T-helper 1 cell (primary cell): ENCODE measurements around the gene MXRA7.
"Not testable (repeated sequence)": the region's sequence is repeated elsewhere in the genome, so short reads cannot be mapped to it uniquely, and the experiment has no call there.

Source experiments
- DNase-seq, 5 donors: peaks; one replicate each; pipeline ENCODE4 v3.0.0-alpha.2; 2012 to 2020

MXRA7 gene

DNA sequence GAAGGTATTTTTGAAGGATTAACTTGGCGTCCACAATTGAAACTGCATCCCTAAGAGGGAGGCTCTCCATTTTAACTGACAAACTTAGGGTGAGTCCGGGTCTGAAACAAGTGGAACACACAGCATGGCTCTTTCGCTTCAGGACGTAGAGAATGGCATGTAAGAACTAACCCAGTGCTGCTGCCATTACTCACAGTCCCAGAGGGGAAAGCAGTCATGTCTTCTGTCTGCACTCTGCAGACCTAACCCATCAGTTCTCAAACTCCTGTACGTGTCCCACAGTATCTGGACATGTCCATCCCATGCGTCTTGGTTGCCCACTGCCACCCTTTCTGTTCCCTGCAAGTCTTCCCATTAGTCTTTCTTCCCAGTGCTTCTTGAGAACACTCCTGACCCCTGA, 67.8 kb downstream of the MXRA7 start:
- no peak for DNase-seq

DNA sequence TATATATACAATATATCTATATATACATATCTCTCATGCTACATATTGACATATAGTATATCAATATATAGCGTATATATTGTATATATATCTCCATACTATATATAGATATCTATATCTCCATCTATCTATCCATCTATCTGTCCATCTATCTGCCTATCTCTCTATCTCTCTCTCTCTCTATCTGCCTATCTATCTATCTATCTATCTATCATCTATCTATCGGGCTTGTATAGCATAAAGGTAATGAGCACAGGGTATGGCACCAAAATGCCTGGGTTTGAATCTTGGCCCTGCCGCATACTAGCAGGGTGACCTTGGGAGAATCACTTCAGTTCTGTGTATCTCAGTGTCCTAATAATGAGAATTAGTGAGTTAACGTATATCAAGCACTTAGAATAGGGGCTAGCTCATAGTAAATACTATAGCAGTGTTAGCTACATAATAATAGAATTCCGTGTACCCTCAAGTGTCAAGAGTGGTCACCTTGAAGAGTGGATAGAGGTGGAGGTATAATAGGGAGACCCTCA, 68.7 kb downstream of the MXRA7 start:
- DNase-seq = no peak

DNA sequence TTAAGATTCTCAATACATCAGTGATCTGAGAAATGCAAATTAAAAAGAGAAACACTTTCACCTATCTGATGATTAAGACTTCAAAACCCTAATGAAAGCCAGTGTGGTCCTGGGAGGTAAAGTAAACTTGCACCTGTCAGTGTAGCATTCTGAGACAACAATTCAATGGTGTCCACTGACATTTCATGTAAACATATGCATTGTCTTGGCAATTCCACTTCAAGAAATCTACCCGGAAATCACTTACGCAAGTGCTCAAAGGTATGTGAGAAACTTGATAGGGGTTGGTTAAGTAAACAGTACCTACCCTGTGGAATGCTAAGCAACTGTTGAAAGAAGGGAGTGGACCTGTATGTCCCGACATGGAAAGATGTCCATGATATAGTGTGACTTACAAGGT, 69.3 kb downstream of the MXRA7 start:
- DNase-seq = no peak

GRCh38 chr17:76640550-76641380, 70.0 kb downstream of the MXRA7 start:
- DNase-seq = no peak

- DNase-seq = no peak
Observed at GRCh38 chr17:76638263-76638662, 72.5 kb downstream of the MXRA7 start.

GRCh38 chr17:76636486-76637206, 74.1 kb downstream of the MXRA7 start:
- DNase-seq = not testable (repeated sequence)

GRCh38 chr17:76635659-76636360, 75.0 kb downstream of the MXRA7 start:
- no peak for DNase-seq

- DNase-seq = no peak
Observed at GRCh38 chr17:76635039-76635438, 75.7 kb downstream of the MXRA7 start.

GRCh38 chr17:76633628-76634328, 77.0 kb downstream of the MXRA7 start:
- DNase-seq = no peak

- DNase-seq = no peak
Observed at GRCh38 chr17:76631821-76632565, 78.8 kb downstream of the MXRA7 start.

DNA sequence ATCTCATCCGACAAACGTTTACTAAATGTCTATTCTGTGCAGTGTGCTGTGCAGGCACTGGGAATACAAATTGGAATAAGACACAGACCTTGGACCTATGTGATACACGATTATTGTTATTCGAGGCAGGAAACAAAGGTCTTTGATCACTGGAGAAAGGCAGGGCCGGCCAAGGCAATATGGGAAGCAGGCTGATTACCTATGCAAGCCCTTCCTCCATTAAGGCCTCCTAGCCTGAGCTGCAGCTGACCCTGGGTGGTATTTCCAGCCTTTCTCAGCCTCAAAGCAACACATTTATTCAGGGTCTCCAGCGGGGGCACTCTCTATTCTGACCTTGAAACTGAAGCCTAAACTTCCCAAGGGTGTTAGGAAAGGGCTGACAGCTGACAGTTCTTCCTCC, 80.6 kb downstream of the MXRA7 start:
- DNase-seq = no peak
